Neural crest cell (in vitro differentiated cells): ENCODE data around the gene MTARC2. TPM values are rescaled to one million over a fixed set of nuclear protein-coding genes. Genes with fewer than 3 reads are reported as not detected.

Experiments
- DNase-seq: peaks from one replicate; pipeline ENCODE4 v3.0.0; 2021; ENCODE audit warnings: low read depth, mixed read lengths, low spot score
- H3K27ac Mint-ChIP-seq: one replicate; pipeline ENCODE4 v1.8.0; 2021; ENCODE audit warnings: mild to moderate bottlenecking, mixed read lengths; ENCODE audit not compliant: unreplicated experiment
- H3K27me3 Mint-ChIP-seq: 2 replicates; pipeline ENCODE4 v1.8.0; 2021; ENCODE audit warnings: low read depth, mild to moderate bottlenecking, mixed read lengths
- H3K36me3 Mint-ChIP-seq: 2 replicates; pipeline ENCODE4 v1.8.0; 2021; ENCODE audit warnings: low read depth, mild to moderate bottlenecking, mixed read lengths
- H3K4me1 Mint-ChIP-seq: 2 replicates; pipeline ENCODE4 v1.8.0; 2021; ENCODE audit warnings: mixed read lengths
- H3K4me3 Mint-ChIP-seq: one replicate; pipeline ENCODE4 v1.8.0; 2021; ENCODE audit warnings: mild to moderate bottlenecking, mixed read lengths
- H3K9me3 Mint-ChIP-seq: 2 replicates; pipeline ENCODE4 v1.8.0; 2021; ENCODE audit warnings: mixed read lengths
- CTCF ChIP-seq: fragments of 200-600 bp; sonication (generic); conservative IDR thresholded peaks from 2 replicates; pipeline ENCODE4 v1.5.0; 2021; ENCODE audit warnings: antibody characterized with exemption, mild to moderate bottlenecking
- total RNA-seq: library from RNA; stranded (reverse); gene quantifications from 2 replicates; pipeline ENCODE4 v1.2.1, GENCODE V29; 2021

The MTARC2 gene
- total RNA-seq, 1 donor from 2014 or later = 4.1 TPM

- H3K4me1 Mint-ChIP-seq = peaks cover 22% of the 10 kb centered on the region
- H3K27ac Mint-ChIP-seq = peak within 1 kb of the TSS; percentile 90
- peaks cover 8% of the 10 kb centered on the region for H3K36me3 Mint-ChIP-seq
- peaks cover 3% of the 10 kb centered on the region for H3K9me3 Mint-ChIP-seq
- peak within 1 kb of the TSS; percentile 91 for H3K4me3 Mint-ChIP-seq
- peak; percentile 70 for DNase-seq
- no peak for TF ChIP-seq CTCF
- H3K27me3 Mint-ChIP-seq = no peaks in the 10 kb centered on the region
Observed at GRCh38 chr1:220786337-220787068, 38.4 kb downstream of the MTARC2 start, which contains the start of gene MTARC1. TSS of gene MTARC1 (plus strand) at chr1:220786913. CDS start at chr1:220786945, 32 bp downstream.

- no peak for DNase-seq
Observed at GRCh38 chr1:220787069-220787619, 39.0 kb downstream of the MTARC2 start.

GRCh38 chr1:220788900-220789299 is 40.8 kb downstream of the MTARC2 start:
- no peak for TF ChIP-seq CTCF
- Mint-ChIP-seq H3K9me3 (peaks cover 3% of the 10 kb centered on the region), H3K27ac (no peak overlapping the region), H3K4me1 (peaks cover 22% of the 10 kb centered on the region), H3K36me3 (peaks cover 8% of the 10 kb centered on the region), H3K27me3 (no peaks in the 10 kb centered on the region), H3K4me3 (peak overlapping the region; percentile 70)
- DNase-seq = no peak

More at GRCh38 chr1:220787069-220787619, 39.0 kb downstream of the MTARC2 start:
- Mint-ChIP-seq H3K36me3 (peaks cover 8% of the 10 kb centered on the region), H3K9me3 (peaks cover 3% of the 10 kb centered on the region), H3K27ac (peak overlapping the region; percentile 90), H3K4me1 (peaks cover 22% of the 10 kb centered on the region), H3K4me3 (peak overlapping the region; percentile 91), H3K27me3 (no peaks in the 10 kb centered on the region)
- TF ChIP-seq CTCF = no peak

- no peak for DNase-seq
- H3K4me3 Mint-ChIP-seq = peak overlapping the region; percentile 70
- no peaks in the 10 kb centered on the region for H3K27me3 Mint-ChIP-seq
- no peak overlapping the region for H3K27ac Mint-ChIP-seq
- H3K36me3 Mint-ChIP-seq = peaks cover 8% of the 10 kb centered on the region
- H3K9me3 Mint-ChIP-seq = peaks cover 3% of the 10 kb centered on the region
- H3K4me1 Mint-ChIP-seq = peaks cover 22% of the 10 kb centered on the region
- TF ChIP-seq CTCF = no peak
Observed at GRCh38 chr1:220789532-220790147, 41.5 kb downstream of the MTARC2 start.

- no peak for TF ChIP-seq CTCF
- Mint-ChIP-seq H3K4me3 (no peak overlapping the region), H3K36me3 (peaks cover 8% of the 10 kb centered on the region), H3K4me1 (peaks cover 10% of the 10 kb centered on the region), H3K9me3 (peaks cover 3% of the 10 kb centered on the region), H3K27ac (no peak overlapping the region), H3K27me3 (no peaks in the 10 kb centered on the region)
- no peak for DNase-seq
Observed at GRCh38 chr1:220791285-220791684, 43.2 kb downstream of the MTARC2 start.
